ENCODE data around the gene ZNF521.

Gene ZNF521

GRCh38 chr18:25111377-25112288 lies 240.3 kb downstream of the ZNF521 start:
- H3K27ac ChIP-seq = no peak overlapping the region
- TF ChIP-seq CTCF (IDR thresholded peaks at IDR 0.05) = no peak
- no peak for TF ChIP-seq ZFX (IDR thresholded peaks at IDR 0.05; ENCODE audit: borderline replicate concordance)

GRCh38 chr18:25109484-25109883 lies 242.5 kb downstream of the ZNF521 start:
- no peak for TF ChIP-seq CTCF (IDR thresholded peaks at IDR 0.05)
- TF ChIP-seq ZFX (IDR thresholded peaks at IDR 0.05; ENCODE audit: borderline replicate concordance) = no peak
- no peak overlapping the region for H3K27ac ChIP-seq

GRCh38 chr18:25103468-25104155 lies 248.4 kb downstream of the ZNF521 start:
- H3K27ac ChIP-seq = no peak overlapping the region
- TF ChIP-seq ZFX (IDR thresholded peaks at IDR 0.05; ENCODE audit: borderline replicate concordance) = no peak
- no peak for TF ChIP-seq CTCF (IDR thresholded peaks at IDR 0.05)

GRCh38 chr18:25102662-25103061 lies 249.3 kb downstream of the ZNF521 start:
- TF ChIP-seq CTCF (IDR thresholded peaks at IDR 0.05) (no peak), ZFX (IDR thresholded peaks at IDR 0.05; ENCODE audit: borderline replicate concordance) (no peak)
- no peak overlapping the region for H3K27ac ChIP-seq

DNA sequence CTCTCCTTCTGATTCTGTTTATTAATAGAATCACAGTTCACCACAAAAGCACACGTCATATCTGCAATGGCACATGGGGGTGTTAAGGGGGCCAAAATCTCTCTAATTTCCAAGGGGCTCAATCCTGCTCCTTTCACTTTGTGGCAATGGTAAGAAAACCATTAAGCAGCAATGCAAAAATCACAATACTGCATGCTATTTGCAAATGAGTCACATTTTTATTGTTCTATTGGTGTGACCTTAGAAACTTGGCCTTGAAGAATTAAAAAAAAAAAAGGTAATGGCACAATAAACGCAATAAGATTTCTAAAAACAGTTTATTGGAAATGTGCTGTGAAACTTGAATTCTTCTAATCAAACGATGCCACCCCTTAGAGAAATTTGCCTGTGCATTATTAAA lies 251.5 kb downstream of the ZNF521 start:
- no peak overlapping the region for H3K27ac ChIP-seq
- TF ChIP-seq ZFX (IDR thresholded peaks at IDR 0.05; ENCODE audit: borderline replicate concordance) = no peak
- TF ChIP-seq CTCF (IDR thresholded peaks at IDR 0.05) = no peak

GRCh38 chr18:25099895-25100294 lies 252.1 kb downstream of the ZNF521 start:
- no peak overlapping the region for H3K27ac ChIP-seq
- TF ChIP-seq CTCF (IDR thresholded peaks at IDR 0.05) (no peak), ZFX (IDR thresholded peaks at IDR 0.05; ENCODE audit: borderline replicate concordance) (no peak)

GRCh38 chr18:25097569-25098056 lies 254.4 kb downstream of the ZNF521 start:
- H3K27ac ChIP-seq = no peak overlapping the region
- no peak for TF ChIP-seq CTCF (IDR thresholded peaks at IDR 0.05)
- TF ChIP-seq ZFX (IDR thresholded peaks at IDR 0.05; ENCODE audit: borderline replicate concordance) = no peak

Measured in 22Rv1 (cell line).